CD4-positive, alpha-beta T cell (primary cell): ENCODE measurements around the gene MYH7. TPM values are rescaled to one million over a fixed set of nuclear protein-coding genes. Genes with fewer than 3 reads are reported as not detected.
A peak's percentile ranks its signal among the peaks of the same experiment; 100 is the strongest.

Source experiments
- ATAC-seq: fragments of 200-7000 bp; cut with Tn5 transposase; one replicate; pipeline ENCODE4 v1.10.0; 2022; ENCODE audit warnings: mild to moderate bottlenecking; ENCODE audit not compliant: poor library complexity
- CTCF ChIA-PET: fragments of 350-600 bp; sonication (Branson Sonifier 250); formaldehyde crosslinking; loops from one replicate; lab custom pipeline; 2021; ENCODE audit warnings: antibody characterized with exemption, inconsistent platforms; lab: Charles Lee
- POLR2A ChIA-PET: fragments of 350-600 bp; sonication (Branson Sonifier 250); formaldehyde crosslinking; loops from one replicate; lab custom pipeline; 2021; ENCODE audit warnings: antibody characterized with exemption, inconsistent platforms; lab: Charles Lee
- DNase-seq, 14 experiments: peaks; one replicate each; pipeline ENCODE4 v3.0.0-alpha.2; 2013 to 2020; ENCODE audit warnings: mixed read lengths in 2 of 14
- H3K27ac ChIP-seq, 2 donors: one replicate each; pipeline versions ENCODE4 v1.5.1 to v1.7.0; 2013; ENCODE audit warnings: low read length in 2 of 2, low read depth in 1 of 2, mild to moderate bottlenecking in 1 of 2
- H3K27me3 ChIP-seq, 2 experiments: 1 replicate in 1 of 2; 2 replicates in 1 of 2; pipeline versions ENCODE4 v1.6.1 to v1.7.0; 2013; ENCODE audit warnings: low read length in 2 of 2, control low read depth in 1 of 2, mild to moderate bottlenecking in 1 of 2, moderate library complexity in 1 of 2; ENCODE audit not compliant: insufficient read depth in 2 of 2, control insufficient read depth in 1 of 2
- H3K36me3 ChIP-seq: one replicate; pipeline ENCODE4 v1.6.1; 2013; ENCODE audit warnings: low read length, control low read depth; ENCODE audit not compliant: insufficient read depth
- H3K4me1 ChIP-seq: one replicate; pipeline ENCODE4 v1.6.1; 2013; ENCODE audit warnings: low read length, control low read depth; ENCODE audit not compliant: insufficient read depth
- H3K4me3 ChIP-seq: one replicate; pipeline ENCODE4 v1.5.1; 2013; ENCODE audit warnings: mild to moderate bottlenecking, low read length, moderate library complexity
- H3K9me3 ChIP-seq, 2 experiments: 1 replicate in 1 of 2; 2 replicates in 1 of 2; pipeline versions ENCODE4 v1.6.1 to v1.7.0; 2013; ENCODE audit warnings: low read length in 2 of 2, mild to moderate bottlenecking in 2 of 2, control low read depth in 1 of 2, moderate library complexity in 1 of 2; ENCODE audit not compliant: control insufficient read depth in 1 of 2, insufficient read depth in 1 of 2
- H3K27ac Mint-ChIP-seq: one replicate; pipeline ENCODE4 v1.8.0; 2020; ENCODE audit warnings: mixed read lengths
- H3K27me3 Mint-ChIP-seq: one replicate; pipeline ENCODE4 v1.8.0; 2021; ENCODE audit warnings: mixed read lengths
- H3K36me3 Mint-ChIP-seq: one replicate; pipeline ENCODE4 v1.8.0; 2021; ENCODE audit warnings: low read depth, mixed read lengths
- H3K4me1 Mint-ChIP-seq: one replicate; pipeline ENCODE4 v1.8.0; 2021; ENCODE audit warnings: low read depth, mixed read lengths
- H3K4me3 Mint-ChIP-seq: one replicate; pipeline ENCODE4 v1.8.0; 2020; ENCODE audit warnings: mild to moderate bottlenecking, mixed read lengths
- H3K9me3 Mint-ChIP-seq: one replicate; pipeline ENCODE4 v1.8.0; 2020; ENCODE audit warnings: mixed read lengths
- CTCF ChIP-seq: fragments of 200-600 bp; IDR thresholded peaks from one replicate; pipeline ENCODE4 v1.8.0; 2022; ENCODE audit warnings: antibody characterized with exemption, mild to moderate bottlenecking
- intact Hi-C, 2 experiments: fragments of 100-400 bp; cut with DNase I in 1 of 2; cut with micrococcal nuclease in 1 of 2; formaldehyde crosslinking; loops; one replicate each; pipeline versions ENCODE4 v1.15.1 to v1.9.0; 2023 to 2025; cut with DNase I, micrococcal nuclease
- total RNA-seq, 174 experiments: library from RNA in 2 of 174; stranded (reverse) in 2 of 174; gene quantifications; one replicate each; pipeline ENCODE4 v1.2.3 and lab custom pipeline; 2021 to 2026

Gene MYH7
- total RNA-seq, 2 experiments from 2014 or later = not detected

DNA sequence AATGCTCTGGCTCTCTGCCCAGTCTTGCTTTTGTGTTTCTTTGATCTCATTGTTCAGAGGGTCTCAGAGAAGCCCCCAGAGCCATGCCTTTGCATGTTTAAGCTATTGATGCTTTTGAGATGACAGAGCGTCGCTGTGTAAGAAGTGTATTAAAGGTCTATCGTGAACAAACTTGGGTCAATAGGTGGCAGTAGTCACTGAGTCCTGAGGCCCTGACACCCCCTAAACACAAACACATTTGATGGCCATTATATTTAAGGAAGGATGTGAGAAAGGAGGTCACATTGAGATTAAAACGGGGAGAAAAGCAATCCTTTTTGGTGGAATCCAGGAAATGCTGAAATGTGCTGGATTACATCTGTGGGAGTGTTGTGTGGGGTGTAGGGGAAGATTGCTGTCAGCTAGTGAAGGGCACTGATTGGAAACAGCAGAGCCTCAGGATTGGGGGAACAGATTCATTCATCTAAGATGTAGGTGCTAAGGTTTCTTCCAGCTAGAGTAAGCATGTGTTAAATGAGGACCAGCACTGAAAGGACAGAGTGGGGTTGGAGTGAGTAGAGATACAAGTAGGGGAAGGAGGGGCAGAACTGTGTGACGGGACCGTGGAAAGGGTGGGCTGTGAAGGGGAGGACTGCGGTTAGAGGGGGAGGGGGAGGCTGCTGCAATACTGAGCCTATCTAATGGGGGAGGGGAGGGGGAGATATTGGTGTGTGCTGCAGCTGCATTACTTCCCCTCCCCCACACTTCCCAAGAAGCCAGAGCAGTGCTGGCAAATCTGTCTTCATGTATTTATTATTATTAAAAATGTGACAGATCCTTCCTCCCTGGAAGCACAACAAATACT, 46.7 kb upstream of the MYH7 start:
- peaks cover 60% of the 10 kb centered on the region for H3K36me3 ChIP-seq
- no peak overlapping the region for H3K27ac Mint-ChIP-seq
- H3K9me3 ChIP-seq = no peaks in the 10 kb centered on the region
- no peak overlapping the region for H3K27ac ChIP-seq
- H3K4me3 Mint-ChIP-seq = no peak overlapping the region
- H3K36me3 Mint-ChIP-seq = peaks cover 75% of the 10 kb centered on the region
- POLR2A ChIA-PET = interaction anchor here (0.7 kb wide), 1 partner anchor 78 kb away, joined by 3 read pairs; no protein-coding TSS in a partner anchor
- ATAC-seq (no peak), DNase-seq (no peak)
- no peaks in the 10 kb centered on the region for H3K27me3 ChIP-seq
- H3K9me3 Mint-ChIP-seq = no peaks in the 10 kb centered on the region
- H3K4me1 Mint-ChIP-seq = peaks cover 11% of the 10 kb centered on the region
- no peaks in the 10 kb centered on the region for H3K27me3 Mint-ChIP-seq
- H3K4me1 ChIP-seq = no peaks in the 10 kb centered on the region
- intact Hi-C loops = no loop called here
- no peak for TF ChIP-seq CTCF
- CTCF ChIA-PET = interaction anchor here (1.3 kb wide), 1 partner anchor 77 kb away, joined by 3 read pairs; no protein-coding TSS in a partner anchor
- no peak overlapping the region for H3K4me3 ChIP-seq

DNA sequence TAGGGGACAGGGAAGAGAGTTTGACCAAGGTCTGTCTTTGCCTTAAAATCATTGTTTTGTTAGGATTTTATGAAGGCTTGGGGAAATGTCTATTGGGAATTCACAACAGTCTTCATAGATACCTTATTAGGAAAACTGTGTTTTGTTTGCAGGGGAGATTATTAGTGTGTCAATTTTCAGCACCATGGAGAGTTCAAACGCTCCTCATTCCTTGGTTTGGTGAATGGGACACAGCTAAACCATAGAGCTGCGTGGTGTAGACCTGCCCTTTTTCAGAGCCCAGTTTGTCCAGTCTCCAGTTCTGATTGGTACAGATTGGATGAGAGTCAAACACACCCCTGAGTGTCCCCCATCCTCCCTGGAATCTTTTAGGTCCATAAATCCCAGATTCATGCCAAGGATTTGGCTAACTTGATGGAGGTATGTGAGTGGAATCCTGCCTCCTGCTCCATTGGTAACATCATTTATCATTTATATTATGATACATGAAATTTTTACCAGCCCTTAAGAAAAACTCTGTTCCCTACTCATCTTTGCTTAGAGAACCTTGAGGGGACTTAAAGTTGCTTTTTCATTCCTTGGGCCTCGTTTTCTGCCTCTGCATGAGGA, 46.0 kb upstream of the MYH7 start:
- Histone ChIP-seq H3K36me3 (peaks cover 65% of the 10 kb centered on the region), H3K27ac (no peak overlapping the region), H3K4me1 (no peaks in the 10 kb centered on the region), H3K4me3 (no peak overlapping the region), H3K9me3 (no peaks in the 10 kb centered on the region), H3K27me3 (no peaks in the 10 kb centered on the region)
- H3K36me3 Mint-ChIP-seq = peaks cover 77% of the 10 kb centered on the region
- POLR2A ChIA-PET = no interaction called here
- DNase-seq (no peak), ATAC-seq (no peak)
- no peaks in the 10 kb centered on the region for H3K9me3 Mint-ChIP-seq
- H3K4me1 Mint-ChIP-seq = peaks cover 16% of the 10 kb centered on the region
- no peaks in the 10 kb centered on the region for H3K27me3 Mint-ChIP-seq
- H3K27ac Mint-ChIP-seq = no peak overlapping the region
- CTCF ChIA-PET = interaction anchor here (1.3 kb wide), 1 partner anchor 78 kb away, joined by 3 read pairs; no protein-coding TSS in a partner anchor
- intact Hi-C loops = no loop called here
- no peak overlapping the region for H3K4me3 Mint-ChIP-seq
- TF ChIP-seq CTCF = no peak

DNA sequence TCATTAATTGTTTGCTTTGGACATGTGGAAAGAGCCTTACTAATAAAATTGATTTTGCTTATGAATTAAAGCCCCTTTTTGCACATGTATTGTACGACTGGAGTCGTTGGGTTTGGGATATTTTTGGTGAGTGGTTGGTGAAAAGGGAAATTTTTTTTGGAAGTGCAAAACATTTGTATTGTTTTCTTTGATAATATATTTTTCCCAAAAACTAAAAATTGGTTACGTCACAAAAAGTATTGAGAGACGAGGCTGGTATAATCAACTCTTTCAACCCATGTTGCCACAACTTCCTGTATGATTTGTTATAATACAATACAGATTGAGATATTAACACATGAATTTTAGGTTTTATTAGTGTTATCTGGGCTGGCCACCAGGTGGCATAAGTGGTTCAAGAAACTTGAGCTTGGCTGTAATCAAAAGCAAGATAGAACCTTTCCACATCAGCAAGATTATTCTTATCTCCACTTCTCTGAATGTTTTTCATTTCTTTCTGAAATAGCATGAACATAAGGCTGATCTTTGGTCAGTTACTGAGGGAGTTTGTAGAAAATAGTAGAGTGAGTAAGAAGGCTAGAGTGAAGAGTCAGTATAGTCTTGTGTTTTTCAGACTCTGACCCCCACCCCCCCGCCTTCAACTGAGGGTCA, 42.8 kb upstream of the MYH7 start:
- Histone ChIP-seq H3K27ac (no peak overlapping the region), H3K36me3 (peaks cover 75% of the 10 kb centered on the region)
- peak overlapping the region; percentile 1 for H3K27ac Mint-ChIP-seq

More for the DNA sequence above, 42.8 kb upstream of the MYH7 start:
- intact Hi-C loops = loop anchor here (1.0 kb wide), 2 partner anchors 61 to 84 kb away; no protein-coding TSS in a partner anchor
- DNase-seq = peak; percentile 40 to 82 (median 61)
- no peaks in the 10 kb centered on the region for H3K27me3 Mint-ChIP-seq
- no peak overlapping the region for H3K4me3 Mint-ChIP-seq
- ChIA-PET POLR2A (interaction anchor here (0.7 to 3.2 kb wide), 13 partner anchors 8 to 712 kb away, joined by 3 to 24 read pairs (median 3); partner anchors contain the start of genes AP1G2, NGDN, OXA1L and THTPA), CTCF (interaction anchor here (0.6 to 3.4 kb wide), 8 partner anchors 10 to 88 kb away, joined by 3 to 67 read pairs (median 4); partner anchors contain the start of genes THTPA and ZFHX2)
- peaks cover 82% of the 10 kb centered on the region for H3K36me3 Mint-ChIP-seq
- Histone ChIP-seq H3K4me1 (no peaks in the 10 kb centered on the region), H3K4me3 (no peak overlapping the region), H3K9me3 (no peaks in the 10 kb centered on the region), H3K27me3 (no peaks in the 10 kb centered on the region)
- H3K4me1 Mint-ChIP-seq = peaks cover 16% of the 10 kb centered on the region
- ATAC-seq = peak; percentile 90
- no peaks in the 10 kb centered on the region for H3K9me3 Mint-ChIP-seq
- TF ChIP-seq CTCF = peak; percentile 70
